HEK293 (cell line): ENCODE data around the gene SMAGP.

Experiments
- CTCF ChIP-seq: fragments of 450-650 bp; formaldehyde crosslinking; IDR thresholded peaks from 2 replicates; pipeline ENCODE4 v1.5.1; 2016; ENCODE audit warnings: missing biosample characterization, missing genetic modification characterization
- ELK4 ChIP-seq: IDR thresholded peaks from 2 replicates; pipeline ENCODE4 v1.6.1; 2011; ENCODE audit warnings: mild to moderate bottlenecking, low read depth, low read length, borderline replicate concordance
- IKZF3 ChIP-seq: fragments of 450-650 bp; IDR thresholded peaks from 2 replicates; pipeline ENCODE4 v1.5.0; 2018; ENCODE audit warnings: missing biosample characterization, mild to moderate bottlenecking, missing genetic modification characterization, moderate library complexity
- YY2 ChIP-seq: fragments of 450-650 bp; formaldehyde crosslinking; IDR thresholded peaks from 2 replicates; pipeline ENCODE4 v1.5.1; 2016; ENCODE audit warnings: missing biosample characterization, missing genetic modification characterization
- ZBTB20 ChIP-seq: fragments of 450-650 bp; formaldehyde crosslinking; IDR thresholded peaks from 2 replicates; pipeline ENCODE4 v1.5.1; 2016; ENCODE audit warnings: missing biosample characterization, missing genetic modification characterization
- ZNF274 ChIP-seq, 2 experiments: fragments of 200-500 bp in 1 of 2; fragments of 450-650 bp in 1 of 2; sonication (Bioruptor generic) in 1 of 2; formaldehyde crosslinking in 1 of 2; IDR thresholded peaks; 2 replicates each; pipeline versions ENCODE4 v1.5.1 to v1.6.1; 2014 to 2016; ENCODE audit warnings: borderline replicate concordance in 1 of 2, inconsistent platforms in 1 of 2, low read length in 1 of 2, missing biosample characterization in 1 of 2, missing genetic modification characterization in 1 of 2
- ZNF660 ChIP-seq: fragments of 450-650 bp; IDR thresholded peaks from 2 replicates; pipeline ENCODE4 v1.5.1; 2018; ENCODE audit warnings: missing biosample characterization, mild to moderate bottlenecking, missing genetic modification characterization
- ZNF792 ChIP-seq: fragments of 450-650 bp; formaldehyde crosslinking; IDR thresholded peaks from 2 replicates; pipeline ENCODE4 v1.5.1; 2016; ENCODE audit warnings: missing biosample characterization, missing genetic modification characterization
- ZSCAN30 ChIP-seq: fragments of 450-650 bp; IDR thresholded peaks from 2 replicates; pipeline ENCODE4 v1.5.1; 2018; ENCODE audit warnings: missing biosample characterization, mild to moderate bottlenecking, missing genetic modification characterization, moderate library complexity

GRCh38 chr12:51270951-51271518 lies 820 bp upstream of the SMAGP start:
- TF ChIP-seq ELK4 (no peak), CTCF (tag by site-specific recombination) (no peak), YY2 (no peak), ZBTB20 (no peak), ZNF792 (tag by site-specific recombination) (no peak), ZNF274 (IDR thresholded peaks at IDR 0.05; ENCODE audit: low read length) (no peak), ZNF274 (tag by site-specific recombination; IDR thresholded peaks at IDR 0.05; ENCODE audit: borderline replicate concordance) (no peak), ZNF660 (tag by site-specific recombination) (no peak), IKZF3 (tag by site-specific recombination) (no peak), ZSCAN30 (tag by site-specific recombination) (no peak)
